ENCODE results near the gene SAAL1.

DNA sequence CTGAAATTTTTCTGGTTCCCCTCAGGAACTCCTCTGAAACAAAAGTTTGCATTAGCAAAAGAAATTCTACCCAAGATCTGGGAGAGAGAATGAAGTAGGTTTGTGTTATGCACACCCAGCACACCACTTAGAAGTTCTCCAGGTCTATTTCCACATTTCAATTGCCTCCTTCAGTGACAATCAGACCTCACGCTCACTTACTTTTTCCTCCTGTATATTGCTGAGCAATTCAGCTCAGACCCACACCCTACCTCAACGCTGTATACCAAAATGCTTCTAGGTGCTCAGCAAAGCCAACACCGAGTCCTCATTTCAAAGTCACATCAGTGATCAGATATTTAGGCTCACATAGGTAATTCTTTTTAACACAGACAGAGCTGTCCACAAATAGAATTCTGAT is 45.7 kb upstream of the SAAL1 start:
- TF ChIP-seq CTCF (IDR thresholded peaks at IDR 0.05) (no peak), POLR2AphosphoS5 (IDR thresholded peaks at IDR 0.05; ENCODE audit: low read depth, low read length) (no peak), TCF7L2 (IDR thresholded peaks at IDR 0.05; ENCODE audit: low read depth, low read length) (no peak)

Data from Panc1 (cell line).